ENCODE measurements around the gene BMPER.

GRCh38 chr7:34191771-34192479 is 286.6 kb downstream of the BMPER start:
- no peak for TF ChIP-seq CTCF (conservative IDR thresholded peaks at IDR 0.05 in 1 of 2, IDR thresholded peaks at IDR 0.05 in 1 of 2; ENCODE audit: extremely low read depth in 1 of 2, insufficient read depth in 1 of 2, low read depth in 1 of 2, low read length in 2 of 2)
- TF ChIP-seq EZH2 (IDR thresholded peaks at IDR 0.05; ENCODE audit: borderline replicate concordance, low read length) = no peak

Data from mammary epithelial cell (primary cell).